NB4 (cell line): ENCODE measurements around the gene INHA.

Source experiments
- DNase-seq: peaks from one replicate; pipeline ENCODE4 v3.0.0; 2010; ENCODE audit warnings: low read depth
- H3K4me3 ChIP-seq: one replicate; pipeline ENCODE4 v1.5.1; 2011; ENCODE audit warnings: mild to moderate bottlenecking, low read depth, low read length, moderate library complexity
- CTCF ChIP-seq: IDR thresholded peaks from one replicate; pipeline ENCODE4 v1.5.1; 2012; ENCODE audit warnings: low read depth, low read length
- MAX ChIP-seq: IDR thresholded peaks from 2 replicates; pipeline ENCODE4 v1.6.1; 2011; ENCODE audit warnings: low read depth, low read length
- MYC ChIP-seq: IDR thresholded peaks from 2 replicates; pipeline ENCODE4 v1.6.1; 2011; ENCODE audit warnings: low read depth, low read length
- POLR2A ChIP-seq: IDR thresholded peaks from 2 replicates; pipeline ENCODE4 v1.6.1; 2011; ENCODE audit warnings: mild to moderate bottlenecking; ENCODE audit not compliant: insufficient read length; ENCODE audit errors: extremely low read depth

Gene INHA

GRCh38 chr2:219560037-219560892 is 11.8 kb upstream of the INHA start:
- DNase-seq, result no peak
- peak; percentile 52 for TF ChIP-seq CTCF
- TF ChIP-seq MYC, result no peak
- H3K4me3 ChIP-seq, result no peak overlapping the region

- TF ChIP-seq CTCF (no peak), POLR2A (no peak), MYC (no peak)
- DNase-seq, result no peak
- H3K4me3 ChIP-seq, result no peak overlapping the region
Observed at GRCh38 chr2:219560893-219561178, 11.3 kb upstream of the INHA start.

- DNase-seq, result no peak
- TF ChIP-seq POLR2A (no peak), MAX (no peak), MYC (no peak), CTCF (no peak)
- H3K4me3 ChIP-seq, result no peak overlapping the region
Observed at GRCh38 chr2:219561179-219562048, 10.7 kb upstream of the INHA start.

GRCh38 chr2:219562049-219563020 is 9.8 kb upstream of the INHA start:
- H3K4me3 ChIP-seq, result no peak overlapping the region
- DNase-seq, result no peak
- TF ChIP-seq POLR2A (no peak), MAX (no peak), MYC (no peak), CTCF (no peak)

GRCh38 chr2:219563271-219563928 is 8.7 kb upstream of the INHA start:
- TF ChIP-seq CTCF (no peak), MYC (no peak), POLR2A (no peak), MAX (no peak)
- no peak for DNase-seq
- no peak overlapping the region for H3K4me3 ChIP-seq
